Fibroblast of upper back skin (primary cell): ENCODE data around the gene IGLON5.

Source experiments
- DNase-seq: peaks from one replicate; pipeline ENCODE4 v3.0.0-alpha.2; 2013

The IGLON5 gene

GRCh38 chr19:51318687-51319648, 7.5 kb downstream of the IGLON5 start:
- no peak for DNase-seq

DNA sequence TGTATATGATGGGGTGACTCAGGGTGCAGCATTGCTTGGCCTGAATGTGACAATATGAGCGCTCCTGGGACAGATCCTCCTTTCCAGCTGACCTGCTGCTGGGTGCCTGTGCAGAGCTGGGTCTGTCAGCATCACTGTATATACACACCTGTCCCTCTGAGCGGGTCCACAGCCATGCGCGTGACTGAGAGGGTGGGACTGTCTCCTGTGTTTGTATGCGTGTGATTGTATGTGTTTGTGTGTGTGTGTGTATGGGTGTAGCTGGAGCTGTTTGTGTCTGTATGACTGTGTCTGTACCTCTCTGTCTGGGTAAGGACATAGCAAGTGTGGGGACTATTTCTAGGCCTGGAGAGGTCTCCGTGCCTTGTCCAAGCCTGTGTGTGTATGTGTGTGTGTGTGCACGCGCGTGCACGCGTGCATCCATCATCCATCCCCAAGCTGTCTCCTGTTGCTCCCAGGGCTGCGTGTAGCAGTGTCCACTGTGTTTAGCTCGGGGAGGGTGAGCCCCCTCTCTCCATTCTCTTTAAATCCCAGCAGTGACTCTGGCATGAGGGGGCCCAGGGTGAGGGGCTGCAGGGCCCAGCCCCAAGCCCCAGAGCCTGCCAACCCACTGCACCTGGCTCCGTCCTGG, 8.3 kb downstream of the IGLON5 start:
- DNase-seq, result no peak

- DNase-seq, result no peak
Measured at GRCh38 chr19:51320280-51320657, 8.8 kb downstream of the IGLON5 start.

- no peak for DNase-seq
Measured at GRCh38 chr19:51321799-51322198, 10.4 kb downstream of the IGLON5 start.

- no peak for DNase-seq
Measured at GRCh38 chr19:51323481-51324166, 12.2 kb downstream of the IGLON5 start.

GRCh38 chr19:51324167-51324481, 12.7 kb downstream of the IGLON5 start:
- DNase-seq, result no peak

GRCh38 chr19:51325161-51325976, 13.9 kb downstream of the IGLON5 start:
- no peak for DNase-seq

DNA sequence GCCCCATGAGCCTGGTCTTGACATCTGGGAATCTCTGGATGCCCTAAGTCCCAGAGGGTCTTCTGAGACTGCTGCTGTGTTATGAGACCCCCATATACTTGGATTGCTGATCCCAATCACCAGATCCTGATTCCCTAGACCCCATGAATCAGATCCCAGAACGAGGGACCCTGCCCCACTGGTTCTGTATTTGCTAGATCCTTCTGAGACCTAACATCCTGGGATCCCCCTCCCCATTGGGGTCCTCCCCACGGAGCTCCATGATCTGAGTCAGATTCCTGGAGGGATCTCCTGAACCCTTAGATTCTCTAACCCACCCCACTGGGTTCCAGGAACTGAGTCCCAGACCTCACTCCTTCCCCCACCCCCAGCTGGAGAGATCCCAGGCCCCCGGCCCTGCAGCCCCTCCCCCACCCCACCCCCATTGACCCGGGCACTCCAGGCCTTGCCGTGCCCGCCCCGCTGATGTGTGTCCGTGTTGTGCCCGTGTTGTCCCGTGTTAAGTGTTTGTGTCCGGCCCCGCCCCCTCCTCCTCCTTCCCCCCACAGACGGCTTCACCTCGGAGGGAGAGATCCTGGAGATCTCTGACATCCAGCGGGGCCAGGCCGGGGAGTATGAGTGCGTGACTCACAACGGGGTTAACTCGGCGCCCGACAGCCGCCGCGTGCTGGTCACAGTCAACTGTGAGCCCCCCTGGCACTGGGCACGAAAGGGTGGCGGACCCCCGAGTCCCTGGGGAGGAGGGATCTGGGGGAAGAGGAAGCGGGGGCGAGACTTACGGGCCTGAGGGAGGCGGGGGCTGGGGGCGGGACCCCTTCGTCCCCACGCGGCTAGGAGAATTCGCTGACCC, 15.0 kb downstream of the IGLON5 start:
- DNase-seq, result no peak

GRCh38 chr19:51327066-51328001, 15.9 kb downstream of the IGLON5 start:
- peak; percentile 12 for DNase-seq

GRCh38 chr19:51329411-51329810, 18.0 kb downstream of the IGLON5 start:
- no peak for DNase-seq

DNA sequence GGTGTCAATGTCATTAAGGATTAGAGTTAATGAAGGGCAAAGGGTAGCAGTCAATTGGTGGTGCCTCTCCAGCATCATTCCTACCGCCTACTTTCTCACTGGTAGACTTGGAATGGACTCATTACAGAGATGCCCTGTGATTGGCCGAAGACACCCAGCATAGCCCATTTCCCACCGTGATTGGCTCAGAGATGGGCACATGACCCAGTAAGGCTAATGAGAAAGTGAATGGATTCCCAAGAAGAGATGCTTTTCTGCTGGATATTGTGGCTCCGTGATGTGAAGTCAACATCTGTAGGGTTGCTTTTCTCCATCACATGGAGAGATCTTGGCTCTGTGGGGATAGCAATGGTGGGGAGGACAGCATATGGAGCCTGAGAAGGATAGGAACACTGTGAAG, 18.9 kb downstream of the IGLON5 start:
- no peak for DNase-seq

- DNase-seq, result no peak
Measured at GRCh38 chr19:51331193-51331592, 19.7 kb downstream of the IGLON5 start.

GRCh38 chr19:51331716-51332115, 20.3 kb downstream of the IGLON5 start:
- no peak for DNase-seq

DNA sequence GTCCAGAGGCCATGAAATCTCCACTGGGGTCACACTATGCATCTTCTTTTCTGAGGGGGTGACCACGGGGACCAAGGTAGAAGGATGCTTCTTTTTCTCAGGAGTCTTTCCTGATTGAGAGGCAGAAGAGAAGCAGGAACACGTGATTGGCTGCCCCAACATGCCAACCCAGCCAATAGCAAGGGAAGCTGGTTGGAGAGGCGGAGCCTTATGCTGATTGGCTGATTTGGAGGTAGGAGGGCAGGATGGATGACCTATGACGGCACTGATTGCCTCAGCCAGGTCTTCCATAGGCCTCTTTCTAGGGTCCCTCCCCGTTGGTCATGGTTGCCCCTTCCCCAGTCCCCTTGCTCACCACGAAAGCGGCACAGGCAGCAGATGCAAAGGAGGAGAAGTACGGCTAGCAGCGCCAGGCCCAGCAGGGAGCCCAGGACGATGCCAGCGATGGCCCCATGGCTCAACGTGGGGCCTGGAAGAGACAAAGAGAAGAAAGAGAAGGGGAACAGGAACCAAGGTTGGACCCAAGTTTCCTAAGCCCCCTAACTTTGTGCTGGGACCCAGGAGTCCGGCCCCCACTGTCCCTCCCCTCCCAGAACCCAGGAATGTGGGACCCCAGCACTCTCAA, 22.5 kb downstream of the IGLON5 start:
- no peak for DNase-seq

DNA sequence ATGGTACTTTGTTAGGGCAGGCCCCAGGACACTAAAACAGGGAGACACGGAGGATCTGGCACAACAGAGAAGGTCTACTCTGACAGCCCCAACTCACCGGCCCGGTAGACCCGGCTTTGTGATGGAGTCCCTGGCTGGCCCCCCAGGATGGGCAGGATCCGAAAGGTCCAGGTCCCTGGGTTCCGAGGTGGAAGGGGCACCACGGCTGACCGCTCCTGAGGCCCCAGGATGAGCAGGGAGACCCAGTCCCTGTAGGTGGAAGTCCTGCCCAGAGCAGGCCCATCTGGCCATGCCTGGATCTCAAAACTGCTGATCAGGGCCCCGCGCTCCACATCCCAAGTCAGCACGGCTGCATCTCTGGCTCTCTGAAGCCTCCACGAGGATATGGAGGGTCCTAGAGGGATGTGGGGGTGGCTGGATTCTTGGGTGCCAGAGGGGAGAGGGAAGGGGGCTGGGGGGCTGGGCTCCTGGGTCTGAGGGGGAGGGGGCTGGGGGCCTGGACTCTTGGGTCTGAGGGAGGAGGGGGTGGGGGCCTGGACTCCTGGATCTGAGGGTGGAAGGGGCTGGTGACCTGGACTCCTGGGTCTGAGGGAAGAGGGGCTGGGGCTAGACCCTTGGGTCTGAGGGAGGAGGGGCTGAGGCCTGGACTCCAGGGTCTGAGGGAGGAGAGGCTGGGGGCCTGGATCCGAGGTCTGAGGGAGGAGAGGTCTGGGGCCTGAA, 25.9 kb downstream of the IGLON5 start:
- DNase-seq, result no peak

GRCh38 chr19:51337861-51338562, 26.6 kb downstream of the IGLON5 start:
- DNase-seq, result no peak

DNA sequence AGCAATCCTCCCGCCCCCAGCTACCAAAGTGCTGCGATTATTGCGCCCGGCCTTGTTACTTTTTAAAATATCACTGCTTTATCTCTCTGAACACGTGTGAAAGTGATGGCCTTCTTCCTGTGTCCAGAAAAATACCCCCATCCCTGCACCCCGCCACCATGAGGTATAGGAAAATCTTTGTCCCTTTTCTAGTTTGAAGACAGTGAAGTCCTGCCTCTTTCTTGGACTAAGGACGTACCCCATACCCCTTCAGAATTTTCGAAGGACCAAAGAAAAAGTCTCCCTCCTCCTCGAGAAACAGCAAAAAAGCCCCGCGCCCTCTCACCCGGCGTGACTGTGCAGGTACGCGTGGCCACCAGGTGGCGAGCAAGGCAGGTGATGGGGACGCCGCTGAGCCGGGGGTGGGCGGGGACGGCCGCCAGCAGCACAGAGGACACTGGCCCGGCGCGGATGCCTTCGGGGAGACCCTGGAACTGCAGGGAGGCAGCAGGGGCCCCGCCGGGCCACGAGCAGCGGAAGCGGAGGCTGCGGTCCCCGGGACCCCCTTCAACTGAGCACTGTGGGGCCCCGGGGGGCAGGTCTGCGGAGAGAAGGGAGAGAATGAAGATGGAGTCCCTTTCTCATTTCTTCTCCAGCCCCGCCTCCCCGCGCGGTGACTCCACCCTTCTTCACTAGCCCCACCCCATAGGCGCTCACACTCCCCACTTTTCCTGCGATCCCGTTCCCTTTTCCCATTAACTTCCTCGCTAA, 27.3 kb downstream of the IGLON5 start:
- peak; percentile 68 for DNase-seq

DNA sequence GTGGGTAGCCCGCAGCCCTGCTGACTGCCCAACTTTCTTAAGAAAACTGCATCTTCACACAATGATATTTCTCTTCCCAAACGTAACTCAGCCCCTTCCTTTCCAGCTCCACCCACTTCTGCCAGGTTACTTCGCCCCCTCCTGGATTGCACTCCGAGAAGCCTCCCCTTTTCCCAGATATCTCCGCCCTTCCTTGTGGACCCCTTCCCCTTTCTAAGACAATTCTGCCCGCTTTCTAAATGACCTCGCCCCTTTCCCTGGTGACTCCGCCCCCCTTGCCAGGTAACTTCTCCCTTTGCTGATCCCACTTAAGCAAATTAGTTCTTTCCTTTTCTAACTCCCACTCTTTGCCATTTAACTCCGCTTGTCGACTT, 27.9 kb downstream of the IGLON5 start:
- no peak for DNase-seq
